T-helper 1 cell (primary cell): ENCODE results near the gene CENPC.
"Not testable (repeated sequence)": the region's sequence is repeated elsewhere in the genome, so short reads cannot be mapped to it uniquely, and the experiment has no call there.

Source experiments
- DNase-seq, 5 donors: peaks; one replicate each; pipeline ENCODE4 v3.0.0-alpha.2; 2012 to 2020
- total RNA-seq, 4 donors: gene quantifications; one replicate each; lab custom pipeline; 2026; lab: John Stamatoyannopoulos, UW

Gene CENPC, protein sequence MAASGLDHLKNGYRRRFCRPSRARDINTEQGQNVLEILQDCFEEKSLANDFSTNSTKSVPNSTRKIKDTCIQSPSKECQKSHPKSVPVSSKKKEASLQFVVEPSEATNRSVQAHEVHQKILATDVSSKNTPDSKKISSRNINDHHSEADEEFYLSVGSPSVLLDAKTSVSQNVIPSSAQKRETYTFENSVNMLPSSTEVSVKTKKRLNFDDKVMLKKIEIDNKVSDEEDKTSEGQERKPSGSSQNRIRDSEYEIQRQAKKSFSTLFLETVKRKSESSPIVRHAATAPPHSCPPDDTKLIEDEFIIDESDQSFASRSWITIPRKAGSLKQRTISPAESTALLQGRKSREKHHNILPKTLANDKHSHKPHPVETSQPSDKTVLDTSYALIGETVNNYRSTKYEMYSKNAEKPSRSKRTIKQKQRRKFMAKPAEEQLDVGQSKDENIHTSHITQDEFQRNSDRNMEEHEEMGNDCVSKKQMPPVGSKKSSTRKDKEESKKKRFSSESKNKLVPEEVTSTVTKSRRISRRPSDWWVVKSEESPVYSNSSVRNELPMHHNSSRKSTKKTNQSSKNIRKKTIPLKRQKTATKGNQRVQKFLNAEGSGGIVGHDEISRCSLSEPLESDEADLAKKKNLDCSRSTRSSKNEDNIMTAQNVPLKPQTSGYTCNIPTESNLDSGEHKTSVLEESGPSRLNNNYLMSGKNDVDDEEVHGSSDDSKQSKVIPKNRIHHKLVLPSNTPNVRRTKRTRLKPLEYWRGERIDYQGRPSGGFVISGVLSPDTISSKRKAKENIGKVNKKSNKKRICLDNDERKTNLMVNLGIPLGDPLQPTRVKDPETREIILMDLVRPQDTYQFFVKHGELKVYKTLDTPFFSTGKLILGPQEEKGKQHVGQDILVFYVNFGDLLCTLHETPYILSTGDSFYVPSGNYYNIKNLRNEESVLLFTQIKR
- 143 to 162 (median 154) reads per million in 4 donors for total RNA-seq

DNA sequence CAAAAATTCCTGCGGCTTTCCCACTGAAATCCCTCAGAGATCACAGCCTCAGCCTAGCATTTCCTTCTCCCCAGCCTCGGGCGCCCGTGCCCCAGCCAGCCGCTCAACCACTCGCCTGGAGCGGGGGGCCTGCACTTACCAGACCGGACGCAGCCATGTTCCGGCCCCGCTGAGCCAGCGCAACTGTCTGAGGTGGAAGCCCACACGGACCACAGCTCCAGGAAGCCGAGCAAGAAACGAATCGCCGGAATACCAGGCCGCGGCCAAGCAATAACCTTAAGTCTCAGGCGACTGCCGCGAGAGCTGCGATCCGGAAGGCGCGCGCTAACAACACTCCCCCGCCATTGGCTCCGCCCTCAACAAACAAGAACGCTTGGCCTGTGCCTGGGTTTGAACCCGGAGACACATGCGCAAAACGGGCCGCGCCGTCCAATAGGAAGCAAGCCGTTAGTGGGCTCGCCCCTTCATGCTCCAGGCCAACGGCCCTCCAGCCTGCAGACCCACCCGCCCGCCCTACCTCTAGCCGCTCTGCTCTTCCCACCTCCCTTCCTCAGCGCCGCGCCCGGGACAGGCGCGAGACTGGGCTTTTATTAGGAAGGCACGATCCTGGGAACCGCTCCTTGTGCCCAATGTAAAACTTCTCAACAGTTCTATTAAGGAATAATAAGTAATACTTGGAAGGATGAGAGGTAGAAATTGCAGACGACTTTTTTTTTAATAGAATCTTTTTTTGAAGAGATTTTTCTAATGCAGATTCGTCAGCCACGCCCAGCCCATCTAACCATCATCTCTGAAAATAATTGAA lies at the start of gene CENPC:
TSS of gene CENPC (minus strand) at position 305 of the 805 bp plus-strand sequence. CDS start at position 157, 148 bp downstream.
- DNase-seq, result peak; percentile 79 to 97 (median 83)

DNA sequence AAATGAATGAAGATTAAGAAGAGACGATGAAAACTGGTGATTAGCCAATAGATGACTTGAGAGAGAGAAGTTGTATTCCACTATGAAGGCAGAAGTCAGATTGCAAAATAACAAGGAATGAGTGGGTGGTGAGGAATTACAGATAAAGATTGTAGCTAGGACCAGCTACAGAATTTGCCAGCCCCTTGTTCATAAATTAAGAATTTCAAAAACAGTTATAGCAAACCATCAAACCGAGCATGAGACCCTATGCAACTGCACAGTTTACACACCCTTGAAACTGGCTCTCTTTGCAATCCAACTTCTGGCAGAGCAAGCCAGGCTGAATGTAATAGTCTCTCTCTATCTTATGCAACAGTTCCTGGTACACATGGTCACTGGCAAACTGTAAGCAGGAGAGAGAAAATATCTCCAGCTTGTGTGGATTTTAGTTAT lies 48.5 kb upstream of the CENPC start:
- no peak for DNase-seq

DNA sequence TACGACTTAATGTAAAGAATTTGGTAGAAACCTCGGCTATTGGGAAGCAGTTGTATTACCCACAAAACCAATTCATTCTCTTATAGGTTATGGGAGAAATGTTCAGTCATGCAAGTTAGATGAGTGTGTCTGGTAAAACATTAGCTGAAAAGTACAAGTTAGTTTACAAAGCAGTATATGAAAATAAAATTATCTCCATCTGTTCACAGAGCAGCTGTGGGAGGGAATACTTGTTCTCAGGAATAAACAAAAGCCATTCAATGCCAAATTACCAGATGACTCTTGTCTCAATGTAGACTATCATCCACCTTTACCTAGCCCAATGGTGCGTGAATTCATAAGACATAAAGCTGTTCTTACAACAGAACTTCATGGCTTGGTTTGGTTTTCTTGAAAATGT lies 41.9 kb upstream of the CENPC start:
- DNase-seq, result no peak

DNA sequence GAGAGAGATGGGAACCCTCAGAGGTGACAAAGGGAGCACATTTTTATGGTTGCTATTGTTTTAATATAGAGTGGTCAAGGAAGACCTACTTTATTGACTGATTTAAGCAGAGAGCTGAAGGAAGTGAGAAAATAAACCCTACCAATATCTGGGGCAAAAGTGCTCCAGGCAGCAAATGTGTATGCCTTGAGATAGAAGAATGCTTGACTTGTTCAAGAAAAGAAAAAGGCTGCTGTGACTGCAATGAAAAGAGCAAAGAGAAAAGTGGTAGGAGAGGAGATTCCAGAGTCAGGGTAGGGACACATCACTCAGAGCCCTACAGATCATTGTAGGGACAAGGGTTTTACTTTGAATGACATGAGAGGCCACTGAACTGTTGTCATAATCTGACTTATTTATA lies 39.2 kb upstream of the CENPC start:
- no peak for DNase-seq

DNA sequence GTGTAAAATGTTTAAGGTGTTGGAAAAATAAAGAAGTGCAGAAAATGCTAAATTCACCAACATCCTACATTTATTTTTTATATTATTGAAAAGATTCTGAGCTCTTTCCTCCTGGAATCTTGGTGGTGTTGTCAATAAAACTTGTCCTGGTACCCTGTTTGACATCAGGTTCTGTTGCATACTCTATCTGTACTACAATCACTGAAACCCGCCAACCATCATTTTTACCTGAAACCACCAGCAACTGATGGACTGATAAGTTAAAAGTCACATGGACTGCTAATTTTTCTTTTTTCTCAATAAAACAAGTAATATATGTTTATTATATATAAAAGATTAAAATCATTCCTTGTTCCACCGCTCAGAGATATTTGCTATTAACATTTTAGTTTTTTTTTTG lies 36.6 kb upstream of the CENPC start:
- no peak for DNase-seq

DNA sequence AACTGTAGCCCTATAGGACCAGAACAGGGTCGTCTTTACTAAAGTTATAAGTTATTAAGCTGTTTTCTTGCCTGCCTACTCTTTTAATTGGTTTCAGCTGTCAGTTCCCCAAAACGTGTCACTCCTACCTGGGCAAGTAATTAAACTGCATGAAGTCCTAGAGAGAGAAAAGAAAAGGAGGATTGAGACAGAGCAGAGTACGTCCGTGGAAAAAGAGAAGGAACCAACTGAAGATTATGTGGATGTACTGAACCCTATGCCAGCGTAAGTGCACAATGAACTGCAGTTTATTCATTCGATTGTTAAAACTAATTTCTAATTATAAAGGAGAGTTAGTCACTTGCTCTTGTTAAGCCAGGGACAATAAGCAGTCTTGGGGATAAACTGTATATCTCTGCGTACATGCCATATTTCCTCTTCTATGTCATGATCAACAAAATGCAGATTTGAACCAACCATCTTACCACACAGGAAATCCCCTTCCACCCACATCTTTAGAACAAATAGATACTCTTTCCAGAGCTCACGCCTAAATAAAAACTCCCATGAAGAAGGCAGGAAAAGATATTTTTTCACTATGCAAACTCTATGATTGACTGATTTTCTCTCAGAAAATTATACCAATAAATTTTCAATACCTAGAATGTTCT lies 36.0 kb upstream of the CENPC start:
- DNase-seq, result peak in 1 of 5 donors; percentile 57

DNA sequence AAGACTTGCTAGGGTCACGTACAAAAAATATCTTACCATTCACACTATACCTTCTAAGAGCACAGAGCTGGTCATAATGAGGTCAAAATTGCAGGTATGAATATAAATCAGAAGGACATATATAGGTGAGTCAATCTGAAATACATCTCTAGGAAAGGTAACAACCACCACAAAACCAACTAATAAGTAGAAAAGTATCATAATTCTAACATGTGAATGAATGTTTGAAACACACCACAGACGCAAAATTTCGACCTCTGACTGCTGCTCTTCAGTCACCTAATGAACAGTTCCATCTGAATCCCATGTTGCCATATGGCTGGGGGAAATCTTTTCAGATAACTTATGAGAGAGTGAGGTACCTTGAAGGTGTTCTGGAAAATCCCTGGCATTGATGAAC lies 35.3 kb upstream of the CENPC start:
- peak in 1 of 5 donors; percentile 2 for DNase-seq

DNA sequence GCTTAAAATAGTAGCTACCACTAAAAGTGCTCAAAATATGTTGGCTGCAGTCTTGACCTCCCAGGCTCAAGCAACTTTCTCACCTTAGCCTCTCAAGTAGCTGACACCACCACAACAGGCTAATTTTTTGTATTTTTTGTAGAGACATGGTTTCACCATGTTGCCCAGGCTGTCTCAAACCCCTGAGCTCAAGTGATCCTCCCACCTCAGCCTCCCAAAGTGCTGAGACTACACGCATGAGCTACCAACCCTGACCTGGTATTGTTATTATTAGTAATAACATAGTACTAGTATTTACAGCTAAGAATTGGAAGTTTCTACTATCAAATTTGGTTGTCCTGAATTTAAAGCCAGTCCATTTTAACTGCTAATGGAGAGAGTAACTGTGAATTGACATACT lies 31.2 kb upstream of the CENPC start:
- DNase-seq, result no peak

DNA sequence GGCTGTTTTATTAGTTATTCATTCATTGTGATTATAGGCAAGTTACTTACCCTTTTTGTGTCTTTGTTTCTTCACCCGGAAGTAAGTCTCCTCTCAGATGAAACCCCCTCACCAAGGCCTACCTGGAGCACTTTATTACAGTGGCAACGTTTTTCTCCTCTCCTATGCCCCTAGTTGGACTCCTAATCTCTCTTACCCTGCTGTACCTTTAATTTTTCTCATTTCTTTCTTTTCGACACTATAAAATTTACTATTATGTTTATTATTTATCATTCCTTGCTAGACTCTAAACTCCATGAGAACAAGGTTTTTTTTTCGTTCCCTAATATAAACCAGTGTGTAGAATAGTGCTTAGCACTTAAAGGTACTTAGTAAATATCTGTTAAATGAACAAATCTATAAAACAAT lies 30.8 kb upstream of the CENPC start:
- DNase-seq, result no peak

DNA sequence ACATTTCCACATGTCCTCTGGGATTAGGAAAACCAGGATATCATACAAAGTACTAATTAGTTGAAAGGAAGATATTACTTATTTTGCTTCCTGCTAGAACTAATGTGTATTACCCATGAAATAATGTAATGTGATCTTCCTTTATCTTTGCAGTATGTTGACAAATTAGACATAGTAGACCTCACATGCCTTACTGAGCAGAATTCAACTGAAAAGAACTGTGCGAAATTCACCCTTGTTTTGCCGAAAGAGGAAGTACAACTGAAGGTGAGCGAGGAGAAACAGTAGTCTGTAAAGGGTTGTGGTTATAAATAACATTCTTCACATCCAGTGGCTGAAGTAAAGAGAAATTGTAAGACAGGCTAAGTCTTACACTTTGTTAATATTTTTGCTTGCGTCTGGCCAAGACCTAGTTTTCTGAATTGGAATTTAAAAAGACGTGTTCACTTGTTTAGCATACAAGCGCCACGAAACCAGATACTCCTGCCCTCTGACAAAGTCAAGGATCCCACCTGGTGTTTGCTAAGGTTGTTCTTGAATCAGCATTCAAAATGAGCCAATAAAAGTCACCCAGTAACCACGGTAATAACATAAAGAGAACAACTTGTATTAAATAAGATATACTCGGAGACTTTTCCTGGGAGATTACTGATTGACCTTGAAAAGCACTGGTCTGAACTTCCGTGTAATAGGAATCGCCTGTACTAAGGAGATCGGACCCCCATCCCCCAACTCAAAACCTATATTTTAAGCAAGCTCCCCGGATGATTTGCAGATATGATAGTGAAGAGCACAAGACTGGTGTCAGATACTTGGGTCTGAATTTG lies 30.1 kb upstream of the CENPC start:
- DNase-seq, result peak in 1 of 5 donors; percentile 7

DNA sequence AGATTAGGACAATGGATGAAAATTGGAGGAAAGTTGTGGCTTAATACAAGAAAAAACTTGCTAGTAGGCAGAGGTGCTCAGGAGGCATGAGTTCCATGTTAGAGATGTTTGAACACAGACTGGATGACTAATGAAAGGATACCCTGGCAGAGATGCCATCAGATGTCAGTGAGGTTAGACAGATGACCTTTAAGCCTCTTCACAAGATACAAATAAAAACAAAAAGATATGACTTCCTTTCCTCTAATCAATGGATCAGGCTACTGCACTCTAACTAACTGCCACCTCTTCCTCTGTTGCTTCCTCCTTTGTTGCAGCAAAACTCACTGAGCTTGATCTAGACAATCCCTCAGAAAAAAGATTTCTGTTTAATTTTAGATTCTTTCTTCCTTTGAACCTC lies 27.9 kb upstream of the CENPC start:
- DNase-seq, result no peak

DNA sequence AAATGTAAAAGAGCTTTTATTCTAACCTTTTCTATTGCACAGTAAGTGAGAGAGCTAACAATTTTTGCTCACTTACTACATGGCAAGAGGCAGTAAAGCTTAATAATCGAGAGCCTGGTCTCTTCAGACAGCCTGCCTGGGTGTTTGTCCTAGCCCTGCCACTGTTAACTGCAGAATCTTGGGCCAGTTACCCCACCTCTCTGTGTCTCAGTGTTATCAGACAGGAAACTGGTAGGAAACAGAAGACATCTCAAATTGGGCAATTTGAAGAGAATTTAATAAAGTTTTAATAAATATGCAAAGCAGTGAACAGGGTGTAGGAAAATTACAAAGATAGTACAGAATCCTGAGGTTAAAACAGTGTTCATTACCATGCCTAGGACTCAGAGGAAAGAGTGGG lies 26.7 kb upstream of the CENPC start:
- DNase-seq, result no peak

DNA sequence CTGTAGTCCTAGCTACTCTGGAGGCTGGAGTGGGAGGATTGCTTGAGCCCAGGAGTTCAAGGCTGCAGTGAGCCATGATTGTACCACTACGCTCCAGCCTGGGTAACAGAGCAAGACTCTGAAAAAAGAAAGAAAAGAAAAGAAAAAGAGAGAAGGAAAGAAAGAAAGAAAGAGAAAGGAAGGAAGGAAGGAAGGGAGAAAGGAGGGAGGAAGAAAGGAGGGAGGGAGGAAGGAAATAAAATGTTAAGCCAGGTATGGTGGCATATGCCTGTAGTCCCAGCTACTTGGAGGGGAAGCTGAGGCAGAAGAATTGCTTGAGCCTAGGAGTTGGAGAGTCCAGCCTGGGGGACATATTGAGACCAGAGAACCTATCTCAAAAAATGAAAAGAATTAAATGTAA lies 25.2 kb upstream of the CENPC start:
- DNase-seq, result no peak

DNA sequence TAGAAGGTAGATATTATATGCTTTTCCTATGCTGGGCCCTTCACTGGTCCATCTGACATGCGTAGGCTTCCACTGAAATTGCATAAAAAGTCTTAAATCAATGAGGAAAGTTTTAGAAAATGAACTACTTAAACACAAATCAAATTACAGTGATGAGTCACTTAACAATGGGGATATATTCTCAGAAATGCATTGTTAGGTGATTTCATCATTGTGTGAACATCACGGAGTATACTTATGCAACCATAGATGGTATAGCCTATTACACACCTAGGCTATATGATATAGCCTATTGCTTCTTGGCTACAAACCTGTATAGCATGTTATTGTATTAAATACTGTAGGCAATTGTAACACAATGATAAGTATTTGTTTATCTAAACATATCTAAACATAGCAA lies 23.5 kb upstream of the CENPC start:
- no peak for DNase-seq

DNA sequence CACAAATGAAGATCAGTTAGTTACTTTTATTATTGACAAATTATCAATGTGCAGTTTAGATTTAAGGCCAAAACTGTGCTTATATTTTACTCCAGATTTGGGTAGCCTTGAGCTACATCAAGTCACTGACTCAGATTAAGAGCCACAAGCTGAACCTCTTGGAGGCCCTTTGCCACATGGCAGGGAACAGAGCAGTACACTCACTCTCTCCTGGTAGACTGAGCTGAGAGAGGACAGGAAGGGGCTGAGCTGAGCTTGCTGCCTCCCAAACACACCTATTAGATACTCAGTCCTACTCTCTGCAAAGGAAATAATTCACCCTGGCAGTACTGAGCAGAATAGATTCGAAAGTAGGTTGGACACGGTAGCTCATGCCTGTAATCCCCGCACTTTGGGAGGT lies 21.0 kb upstream of the CENPC start:
- peak in 1 of 5 donors; percentile 4 for DNase-seq

DNA sequence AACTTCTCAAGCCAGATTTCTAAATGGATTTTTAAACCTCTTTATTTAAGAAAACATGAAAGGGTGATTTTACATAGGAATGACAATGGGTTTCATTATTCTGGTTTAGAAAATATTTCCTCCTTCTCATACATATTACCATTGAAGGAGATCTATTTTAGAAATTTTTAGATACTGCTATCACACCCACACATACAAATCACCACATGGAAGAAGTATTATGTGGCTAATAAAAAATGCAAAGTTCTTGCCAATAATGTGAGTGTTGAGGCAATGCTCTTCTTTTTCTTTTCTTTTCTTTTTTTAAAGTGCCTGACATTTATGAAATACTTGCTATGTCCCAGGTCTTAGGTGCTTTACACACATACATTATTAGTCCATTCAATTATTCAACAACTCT lies 20.0 kb upstream of the CENPC start:
- DNase-seq, result no peak

DNA sequence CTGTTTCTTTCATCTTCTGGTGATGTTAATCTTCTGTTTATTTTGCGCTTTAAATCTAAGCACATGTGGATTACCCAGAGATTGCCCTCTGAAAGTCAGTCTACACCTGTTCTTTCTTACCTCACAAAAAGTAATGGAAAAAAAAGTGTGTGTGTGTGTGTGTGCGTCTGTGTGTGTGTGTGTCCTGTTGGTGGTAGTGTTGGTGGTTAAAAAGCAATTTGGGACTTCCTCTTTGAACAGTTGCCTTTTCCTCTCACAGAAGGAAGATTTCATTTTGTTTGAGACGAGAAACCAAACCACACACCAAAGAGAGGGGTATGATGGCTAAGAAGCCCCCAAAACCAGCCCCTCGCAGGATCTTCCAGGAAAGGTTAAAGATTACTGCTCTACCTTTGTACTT lies 13.2 kb upstream of the CENPC start, which contains the start of gene STAP1:
TSS of gene STAP1 (plus strand) at position 235 of the 400 bp plus-strand sequence. CDS start at position 318, 83 bp downstream.
- peak in 1 of 5 donors; percentile 72 for DNase-seq

DNA sequence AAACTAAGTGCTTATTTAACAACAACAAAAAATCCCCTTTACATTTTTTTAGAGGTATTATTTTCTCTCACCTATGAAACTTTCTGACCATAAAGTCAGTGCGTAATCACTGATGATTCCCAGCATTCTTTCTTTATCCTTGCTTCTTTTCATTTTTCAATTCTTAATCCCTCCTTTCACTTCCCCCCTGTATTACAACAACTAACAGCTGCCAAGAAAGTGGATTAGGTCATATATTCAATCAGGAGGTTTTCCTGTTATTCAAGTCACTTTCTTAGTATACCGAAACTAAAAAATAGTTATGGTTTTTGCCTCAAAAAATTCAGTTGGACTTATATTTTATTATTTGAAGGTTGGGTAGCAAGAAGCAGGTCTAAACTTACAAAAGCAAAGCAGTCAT lies 11.1 kb upstream of the CENPC start:
- no peak for DNase-seq

DNA sequence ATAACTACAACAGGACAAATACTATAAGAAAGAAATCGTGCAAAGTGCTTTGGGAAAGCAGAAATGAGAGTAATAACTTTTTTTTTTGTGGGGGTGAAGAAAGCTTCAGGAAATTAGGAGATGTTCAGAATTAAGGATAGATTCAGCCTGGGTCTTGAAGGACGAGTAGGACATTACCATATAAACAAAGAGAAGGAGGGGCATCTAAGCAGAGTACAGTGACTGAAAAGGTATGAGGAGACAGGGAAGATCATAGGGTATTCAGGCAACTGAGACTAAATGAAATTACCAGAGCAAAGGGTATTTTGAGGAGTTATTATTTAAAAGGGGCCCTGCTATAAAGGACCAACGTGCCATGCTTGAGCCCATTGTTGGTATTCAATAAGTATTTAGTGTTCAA lies 10.1 kb upstream of the CENPC start:
- no peak for DNase-seq

DNA sequence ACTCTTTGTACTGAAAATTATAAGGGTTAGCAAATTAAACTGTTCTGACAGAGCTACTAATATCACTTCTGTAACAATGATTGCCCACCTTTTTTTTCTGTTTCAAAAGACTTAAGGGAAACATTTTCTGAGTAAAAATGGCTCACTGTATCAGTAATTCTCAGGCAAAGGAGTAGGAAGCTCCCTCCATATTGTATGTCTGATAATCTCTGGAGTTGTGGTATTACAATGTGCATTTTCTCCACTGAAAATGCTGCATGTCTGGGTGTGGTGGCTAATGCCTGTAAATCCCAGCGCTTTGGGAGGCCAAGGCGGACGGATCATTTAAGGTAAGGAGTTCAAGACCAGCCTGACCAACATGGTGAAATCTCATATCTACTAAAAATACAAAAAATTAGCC lies 8.8 kb upstream of the CENPC start:
- DNase-seq, result no peak

DNA sequence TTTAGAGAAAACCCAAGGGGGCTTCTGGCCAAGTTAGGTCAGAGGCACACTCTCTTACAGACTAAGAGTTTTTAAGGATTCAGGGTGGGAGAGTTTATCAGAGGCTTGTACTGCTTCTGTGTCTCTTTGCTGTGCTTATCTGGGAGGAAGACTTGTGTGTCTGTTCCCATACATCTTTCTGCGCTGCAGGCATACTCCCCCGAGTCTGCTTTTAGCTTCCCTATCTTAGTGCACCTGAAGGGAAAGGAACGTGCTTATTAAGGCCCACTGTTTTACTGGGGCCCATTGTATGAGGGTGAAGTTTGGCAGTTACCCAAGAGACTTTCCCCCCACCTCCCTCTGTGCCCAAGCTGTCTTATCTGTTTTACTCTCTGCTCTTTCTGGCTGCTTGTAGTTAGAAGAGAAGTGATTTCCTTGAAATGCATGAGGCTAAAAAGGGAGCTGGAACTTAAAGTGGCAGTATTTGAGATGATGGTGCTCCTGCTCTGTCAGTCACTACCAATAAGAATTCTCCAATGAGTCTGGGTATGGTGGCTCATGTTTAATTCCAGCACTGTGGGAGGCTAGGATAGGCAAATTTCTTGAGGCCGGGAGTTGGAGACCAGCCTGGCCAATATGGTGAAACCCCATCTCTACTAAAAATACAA lies 7.0 kb upstream of the CENPC start:
- not testable (repeated sequence) for DNase-seq
